ENCODE results near the gene S100A11.
"Not testable (repeated sequence)": the region's sequence is repeated elsewhere in the genome, so short reads cannot be mapped to it uniquely, and the experiment has no call there.

The S100A11 gene

DNA sequence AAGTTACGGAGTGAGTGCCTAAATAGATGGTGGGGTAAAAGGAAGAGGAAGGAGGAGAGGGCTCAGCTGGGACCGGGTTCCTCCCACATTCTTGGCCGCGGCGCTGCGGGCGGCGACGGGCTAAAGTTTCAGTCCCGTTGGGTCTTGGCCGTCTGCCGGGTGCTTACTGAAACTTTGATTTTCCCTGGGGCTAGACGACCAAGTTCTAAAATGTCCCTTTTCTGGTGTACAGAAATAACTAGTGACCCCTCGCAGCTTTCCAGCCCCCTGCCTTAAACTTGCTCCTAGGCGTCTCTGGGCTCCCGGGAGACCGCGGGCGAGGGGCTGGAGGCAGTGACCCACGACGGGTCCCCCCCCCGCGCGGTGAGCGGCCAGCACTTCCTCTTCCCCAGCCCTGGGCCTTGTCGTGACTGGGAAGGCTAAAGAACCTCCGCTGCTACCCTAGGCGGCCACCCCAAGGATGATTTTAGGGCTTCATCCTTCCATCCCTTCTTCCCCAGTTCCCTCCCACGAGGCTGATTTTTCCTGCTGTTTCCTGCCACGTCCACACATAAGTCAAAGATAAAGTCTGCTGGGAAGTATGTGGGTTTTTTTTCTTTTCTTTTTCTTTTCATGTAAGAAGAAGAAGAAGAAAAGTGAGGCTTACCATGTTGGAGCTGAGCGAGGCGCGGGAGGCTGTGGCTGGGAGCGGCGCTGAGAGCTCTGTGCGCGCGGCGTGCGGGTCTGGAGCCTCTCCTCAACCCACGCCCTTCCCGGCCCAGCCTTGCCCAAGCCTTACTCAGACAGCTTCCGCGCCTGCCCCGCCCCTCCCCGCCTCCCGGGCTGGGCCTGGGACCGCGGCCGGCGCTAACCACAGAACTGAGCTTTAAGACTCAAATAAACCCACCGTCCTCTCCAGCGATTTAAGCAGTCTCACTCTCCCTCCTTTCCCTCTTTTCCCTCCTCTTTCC is at the start of gene S100A11:
S100A11 (minus strand) TSS at position 738 of the 950 bp plus-strand sequence; CDS start at position 649, 89 bp downstream.
- DNase-seq = peak; percentile 76

DNA sequence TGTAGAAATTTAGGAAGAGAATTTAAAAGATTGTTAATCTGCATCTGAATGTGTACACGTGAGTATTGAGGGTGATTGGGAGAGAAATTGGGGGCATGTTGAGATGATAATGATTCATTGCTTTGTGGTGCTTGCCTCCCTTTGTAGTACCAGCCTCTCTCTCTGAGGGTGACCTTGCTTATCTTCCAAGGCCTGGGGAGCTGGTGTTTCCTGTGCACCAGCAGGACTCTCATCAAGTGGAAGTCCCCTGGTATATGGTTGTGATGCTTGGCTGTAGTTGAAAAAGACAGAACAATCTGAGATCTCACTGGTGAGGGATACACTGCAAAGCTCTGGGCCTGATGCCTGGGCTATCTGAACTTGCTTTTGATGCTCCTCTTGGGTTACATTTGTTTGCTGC is 48.0 kb upstream of the S100A11 start:
- DNase-seq = no peak

DNA sequence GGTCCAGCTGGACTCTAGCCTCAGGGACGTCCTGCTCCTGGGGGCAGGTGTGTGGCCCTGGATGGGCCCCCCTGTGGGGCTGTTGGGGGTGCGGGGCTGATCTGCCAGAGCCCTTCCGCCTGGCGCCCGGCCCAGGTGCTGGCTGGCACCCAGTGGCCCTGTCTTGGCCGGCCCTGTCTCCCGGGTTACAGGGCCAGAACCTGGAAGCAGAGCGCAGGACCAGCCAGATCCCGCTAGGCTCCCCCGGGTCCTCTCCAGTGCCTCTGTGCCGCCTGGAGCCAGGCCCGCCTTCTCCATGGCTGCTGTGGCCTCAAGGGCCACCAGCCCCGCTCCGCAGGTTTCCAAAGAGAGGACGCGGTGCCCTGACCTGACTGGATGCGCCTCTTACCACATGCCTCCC is 44.2 kb upstream of the S100A11 start:
- DNase-seq = not testable (repeated sequence)

DNA sequence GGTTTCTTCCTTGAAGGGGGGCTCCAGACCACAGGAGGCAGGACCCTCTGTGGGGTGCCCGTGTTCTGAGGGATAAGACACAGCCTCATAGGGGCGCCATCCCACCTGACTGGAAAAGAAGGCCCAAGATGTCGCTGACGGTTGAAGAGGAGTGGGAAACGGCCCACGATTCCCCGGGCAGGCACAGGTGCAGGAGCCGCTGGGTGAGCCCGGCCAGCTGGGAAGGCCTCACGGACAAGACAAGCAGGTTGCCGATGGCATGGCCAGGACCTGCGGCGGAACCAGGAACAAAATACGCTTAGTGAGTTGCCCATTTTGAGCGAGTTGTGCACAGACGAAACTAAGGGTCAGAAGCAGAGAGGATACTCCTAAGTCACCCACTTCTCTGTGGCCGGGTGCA is 43.7 kb upstream of the S100A11 start:
- DNase-seq = not testable (repeated sequence)

DNA sequence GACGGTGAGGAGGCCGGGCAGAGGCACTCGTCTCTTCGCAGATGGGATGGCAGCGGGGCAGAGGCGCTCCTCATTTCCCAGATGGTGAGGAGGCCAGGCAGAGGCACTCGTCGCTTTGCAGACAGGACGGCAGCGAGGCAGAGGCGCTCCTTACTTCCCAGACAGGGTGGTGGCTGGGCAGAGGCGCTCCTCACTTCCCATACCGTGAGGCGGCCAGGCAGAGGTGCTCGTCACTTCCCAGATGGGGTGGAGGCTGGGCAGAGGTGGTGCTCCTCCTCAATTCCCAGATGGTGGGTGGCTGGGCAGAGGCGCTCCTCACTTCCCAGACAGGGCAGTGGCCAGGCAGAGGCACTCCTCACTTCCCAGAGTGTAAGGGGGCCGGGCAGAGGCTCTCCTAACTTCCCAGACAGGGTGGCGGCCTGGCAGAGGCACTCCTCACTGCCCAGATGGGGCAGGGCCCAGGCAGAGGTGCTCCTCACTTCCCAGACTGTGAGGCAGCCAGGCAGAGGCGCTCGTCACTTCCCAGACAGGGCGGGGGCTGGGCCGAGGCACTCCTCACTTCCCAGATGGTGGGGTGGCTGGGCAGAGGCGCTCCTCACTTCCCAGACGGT is 42.1 kb upstream of the S100A11 start:
- no peak for DNase-seq

DNA sequence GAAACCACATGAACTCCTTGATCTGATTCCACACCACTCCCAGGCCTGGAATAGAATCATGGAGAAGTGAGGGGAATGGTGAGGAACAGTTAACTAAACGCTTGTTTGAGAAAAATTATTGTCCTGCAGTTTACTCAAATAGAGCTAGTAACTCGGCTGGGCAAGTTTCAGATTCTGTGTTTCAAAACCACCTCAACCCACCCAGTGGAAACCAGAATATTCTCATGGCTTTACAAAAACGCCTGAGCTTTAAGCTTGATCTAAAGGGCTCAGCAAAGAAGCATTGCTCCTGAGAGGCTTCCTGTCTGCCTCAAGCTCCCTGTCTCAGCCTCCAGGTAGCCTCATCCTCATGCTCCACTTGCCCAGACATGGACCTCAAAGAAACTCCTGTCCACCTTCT is 35.5 kb upstream of the S100A11 start:
- no peak for DNase-seq

DNA sequence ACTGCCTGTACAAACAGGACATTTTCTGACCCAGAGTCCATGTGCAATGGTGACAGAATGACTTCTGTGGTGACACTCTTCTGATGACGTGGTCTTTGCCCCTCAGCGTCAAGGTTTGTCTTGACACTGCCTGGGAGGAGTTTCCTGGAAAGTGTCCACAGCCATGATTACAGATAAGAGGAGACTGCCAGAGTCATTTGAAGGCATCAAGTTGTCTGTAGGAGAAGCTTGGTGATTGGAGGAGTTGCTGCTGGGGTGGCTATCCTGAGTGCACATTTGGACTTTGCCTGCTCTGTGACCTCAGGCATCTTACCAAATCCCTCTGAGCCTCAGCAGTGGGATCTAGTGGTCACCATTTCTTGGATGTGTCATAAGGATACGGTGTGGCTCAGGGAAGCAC is 34.3 kb upstream of the S100A11 start:
- DNase-seq = no peak

DNA sequence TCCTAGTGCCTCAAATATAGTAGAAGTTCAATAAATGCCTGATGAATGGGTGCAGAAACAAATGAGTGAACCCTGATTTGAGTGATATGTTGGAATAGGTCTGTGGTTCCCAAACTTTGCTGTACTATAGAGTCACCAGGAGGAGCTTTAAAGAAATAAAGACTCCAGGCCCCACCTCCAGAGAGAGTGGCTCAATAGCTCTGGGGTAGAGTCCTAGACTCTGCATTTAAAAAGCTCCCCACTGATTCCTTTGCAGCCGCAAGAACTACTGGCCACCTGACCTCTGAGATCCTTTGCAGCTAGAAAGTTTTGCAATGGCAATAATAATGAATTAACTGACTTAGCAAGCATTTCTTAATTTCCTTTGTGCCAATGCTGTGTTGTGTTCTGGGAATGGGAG is 31.1 kb upstream of the S100A11 start:
- no peak for DNase-seq

DNA sequence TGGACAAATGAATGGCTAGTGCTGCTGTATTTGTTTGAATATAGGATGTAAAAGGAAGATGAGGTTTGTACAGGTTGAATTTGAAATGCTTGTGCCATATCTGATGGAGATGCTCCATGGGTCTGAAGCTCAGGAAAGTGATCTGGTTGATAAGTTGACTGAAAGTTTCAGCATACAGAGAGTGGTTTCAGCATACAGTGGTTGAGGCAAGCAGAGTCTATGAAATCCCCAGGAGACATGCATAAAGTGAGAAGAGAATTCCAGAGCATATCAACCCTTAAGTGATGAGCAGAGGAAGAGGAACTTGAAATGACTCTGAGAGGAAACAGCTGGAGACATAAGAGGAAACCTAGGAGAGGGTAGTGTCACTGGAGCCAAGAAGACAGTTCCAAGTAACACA is 30.3 kb upstream of the S100A11 start:
- DNase-seq = no peak

DNA sequence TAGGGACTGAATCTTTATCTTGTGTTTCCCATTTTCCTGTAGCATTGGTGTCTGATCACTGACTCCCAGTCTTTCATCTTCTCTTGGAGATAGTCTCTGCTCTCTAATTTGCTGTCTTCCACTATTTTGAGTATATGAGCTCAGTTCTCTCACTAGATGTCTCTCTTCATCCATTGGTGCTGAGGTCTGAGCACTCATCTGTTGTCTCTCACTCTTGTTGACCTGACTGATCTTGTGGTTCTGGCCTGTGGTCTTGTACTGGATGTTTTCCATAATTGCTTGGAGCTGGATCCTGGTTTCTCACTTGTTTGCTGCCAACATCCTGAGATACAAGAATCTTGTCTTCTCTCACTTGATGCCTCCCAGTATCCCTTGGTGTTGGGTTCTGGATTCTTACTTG is 25.1 kb upstream of the S100A11 start:
- no peak for DNase-seq

DNA sequence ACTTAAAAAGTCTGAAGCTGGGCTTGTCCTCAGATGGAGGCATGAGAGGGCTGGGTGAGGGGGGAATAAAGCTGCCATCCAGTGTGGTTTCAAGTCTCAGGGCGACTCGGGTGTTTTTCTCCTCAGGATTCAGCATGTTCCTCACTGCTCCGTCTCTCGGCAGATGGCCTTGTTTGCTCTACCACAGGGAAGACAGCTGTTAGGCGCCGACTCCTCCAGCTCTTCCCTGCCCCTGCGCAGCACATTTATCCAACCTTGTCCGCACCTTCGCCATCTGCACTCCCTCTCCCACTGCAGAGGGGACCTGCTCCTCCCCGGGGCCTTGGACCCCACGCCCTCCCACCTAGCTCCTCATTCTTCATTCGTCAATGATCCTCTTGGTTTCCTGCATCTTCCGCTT is 16.6 kb upstream of the S100A11 start:
- no peak for DNase-seq

DNA sequence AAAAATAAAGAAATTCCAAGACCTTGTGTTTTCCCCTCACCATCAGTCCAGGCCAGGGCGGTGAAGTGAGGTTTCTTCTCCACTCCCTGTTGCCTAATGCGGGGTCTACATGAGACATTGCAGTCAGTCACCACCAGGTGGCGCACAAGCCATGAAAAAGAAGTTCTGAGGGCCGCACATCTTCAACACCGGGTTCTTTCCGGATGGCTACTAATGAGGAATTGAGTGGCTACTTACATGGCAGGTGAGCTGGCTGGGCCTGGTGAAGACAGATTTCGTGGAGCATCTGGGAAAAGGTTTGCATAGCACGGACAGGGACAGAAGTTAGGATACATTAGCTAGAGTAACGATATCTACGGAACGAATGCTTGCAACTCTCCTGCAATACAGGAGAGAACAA is 15.8 kb upstream of the S100A11 start:
- peak; percentile 75 for DNase-seq

DNA sequence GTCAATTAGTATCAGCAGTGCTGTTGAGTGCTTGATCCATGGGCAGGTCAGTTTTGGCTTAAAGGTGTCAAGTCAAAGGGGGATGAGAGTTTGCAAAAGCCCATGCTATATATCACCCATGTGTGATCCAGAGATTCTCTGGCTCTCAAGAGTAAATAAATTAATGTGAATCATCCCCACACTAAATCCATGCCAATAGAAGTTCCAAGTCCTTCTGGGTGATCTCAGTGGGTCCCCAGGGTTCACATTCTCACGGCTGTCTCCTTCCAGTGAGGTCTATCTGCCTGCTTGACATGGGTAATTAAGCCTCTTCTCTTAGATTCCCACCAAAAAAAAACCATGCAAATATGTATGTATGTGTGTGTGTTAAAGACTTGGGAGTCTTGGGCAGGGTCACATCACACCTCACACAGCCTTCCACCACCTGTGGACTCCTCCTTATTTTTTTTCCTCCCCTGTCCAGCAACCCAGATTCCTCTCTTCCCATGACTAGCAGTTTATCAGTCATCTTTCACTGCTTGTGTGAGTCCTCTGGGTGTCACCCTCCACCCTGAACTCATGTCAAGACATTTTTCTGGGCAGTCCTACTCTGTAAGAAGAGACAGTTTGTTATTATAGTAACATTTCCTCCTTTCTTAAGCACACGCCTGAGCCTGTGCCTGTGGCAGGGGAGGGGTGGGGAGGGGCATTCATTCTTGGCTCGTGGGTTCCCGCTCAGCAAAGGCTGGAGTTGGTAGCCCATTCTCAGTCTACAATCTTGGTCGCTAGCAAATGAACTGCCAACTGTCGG is 14.3 kb upstream of the S100A11 start:
- DNase-seq = no peak

DNA sequence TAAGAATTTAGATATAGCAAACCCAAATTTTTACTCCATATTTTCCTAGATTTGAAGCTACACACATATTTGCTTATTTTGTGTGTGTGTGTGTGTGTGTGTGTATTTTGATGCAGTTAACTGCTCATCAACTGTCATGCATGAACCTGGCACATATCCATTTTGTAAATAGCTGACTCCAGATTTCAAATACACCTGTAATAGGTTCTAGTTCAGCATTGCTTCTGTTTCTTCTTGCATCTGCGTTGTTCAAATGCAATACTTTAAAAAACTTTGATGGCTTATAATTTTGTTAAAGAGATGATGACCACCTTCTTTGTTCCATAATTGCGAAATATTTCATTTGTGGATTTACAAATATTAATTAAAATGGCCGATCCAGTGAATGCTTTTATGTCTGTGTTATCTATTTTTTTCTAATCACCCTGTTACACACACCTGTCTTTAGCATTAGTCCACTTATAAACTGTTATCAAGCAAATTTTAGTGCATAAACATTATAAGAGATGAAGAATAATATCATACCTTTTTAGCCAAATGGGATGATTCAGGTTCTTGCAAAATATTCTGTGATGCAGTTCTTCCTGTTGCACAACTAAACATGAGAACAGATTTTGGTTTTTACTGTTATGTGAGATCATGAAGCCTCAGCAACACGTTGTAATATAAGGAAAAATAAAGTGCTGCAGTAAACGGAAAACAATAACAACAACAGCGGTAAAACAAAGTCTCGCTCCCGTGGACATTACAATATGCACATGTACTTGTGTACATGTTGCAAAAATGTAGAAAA is 12.7 kb upstream of the S100A11 start:
- no peak for DNase-seq

DNA sequence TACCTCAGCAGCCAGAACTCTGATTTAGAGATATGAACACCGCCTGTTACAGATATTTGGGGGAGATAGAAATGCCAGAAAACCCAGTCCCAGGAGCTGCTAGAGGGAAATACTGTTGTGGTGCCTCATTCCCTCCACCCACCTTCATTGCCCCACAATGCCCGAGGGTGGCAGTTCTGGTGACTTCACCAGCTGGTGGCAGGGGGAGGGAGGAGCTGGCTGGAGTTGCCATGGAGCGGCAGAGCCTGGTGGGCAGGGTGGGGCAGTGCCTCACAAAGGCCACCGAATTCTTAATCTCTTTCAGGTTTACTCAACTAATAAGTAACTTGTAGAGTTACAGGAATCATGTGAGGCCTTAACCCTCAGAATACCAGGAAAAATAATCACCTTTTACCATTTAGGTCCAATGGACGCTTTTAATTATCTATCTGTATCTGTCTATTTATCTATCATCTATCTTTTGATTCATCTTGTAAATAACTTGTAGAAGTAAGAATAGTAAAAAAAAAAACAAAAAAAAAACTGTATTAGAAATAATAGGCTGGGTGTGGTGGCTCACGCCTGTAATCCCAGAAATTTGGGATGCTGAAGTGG is 11.7 kb upstream of the S100A11 start:
- peak; percentile 76 for DNase-seq

DNA sequence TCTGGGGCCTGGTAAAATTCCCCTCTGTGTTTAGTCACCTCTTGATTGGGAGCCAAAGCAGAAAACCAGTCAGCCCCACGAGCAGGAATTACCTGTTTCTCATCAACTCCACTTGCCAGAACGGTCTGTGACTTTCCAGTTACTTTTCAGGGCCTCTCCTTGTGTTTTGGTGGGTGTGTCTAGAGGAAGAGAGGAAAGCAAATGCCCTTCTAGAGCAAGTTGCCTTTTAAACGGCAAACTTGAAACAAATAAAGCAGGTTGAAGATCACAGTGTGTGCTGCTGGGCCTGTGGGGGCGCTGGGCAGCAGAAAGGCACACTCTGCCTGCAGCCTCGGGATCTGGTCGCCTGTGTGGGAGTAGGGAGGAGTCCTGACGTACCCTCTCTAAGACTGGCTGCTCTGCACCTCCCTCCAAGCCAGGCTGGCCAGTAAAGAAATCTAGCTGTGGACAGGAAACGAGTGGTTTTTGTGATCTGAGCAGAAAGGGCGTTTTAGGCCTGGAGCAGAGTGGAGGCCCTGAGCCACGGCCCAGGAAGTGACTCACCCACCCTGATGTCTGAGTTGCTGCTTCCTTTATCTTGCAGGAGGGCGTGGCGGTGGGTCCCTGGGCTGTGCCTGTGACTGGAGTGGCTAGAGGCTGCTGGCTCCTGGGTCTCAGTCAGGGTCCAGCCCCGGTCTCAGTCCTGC is 11.1 kb upstream of the S100A11 start:
- peak; percentile 92 for DNase-seq

DNA sequence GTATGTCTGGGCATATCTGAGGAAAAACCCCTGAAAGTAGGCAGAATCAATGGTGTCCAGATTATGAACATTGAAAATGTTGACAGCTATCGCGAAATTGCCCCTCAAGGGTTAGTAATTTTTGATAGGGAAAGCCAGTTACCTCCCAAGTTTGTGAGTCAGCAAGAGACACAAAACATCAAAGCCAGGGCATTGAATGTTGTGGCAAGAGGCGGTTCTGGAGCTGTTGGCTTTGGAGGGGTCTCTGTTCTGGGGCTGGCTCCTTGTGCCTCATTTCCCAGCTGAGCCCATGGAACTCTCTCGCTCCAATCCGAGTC is 10.6 kb upstream of the S100A11 start:
- DNase-seq = no peak

DNA sequence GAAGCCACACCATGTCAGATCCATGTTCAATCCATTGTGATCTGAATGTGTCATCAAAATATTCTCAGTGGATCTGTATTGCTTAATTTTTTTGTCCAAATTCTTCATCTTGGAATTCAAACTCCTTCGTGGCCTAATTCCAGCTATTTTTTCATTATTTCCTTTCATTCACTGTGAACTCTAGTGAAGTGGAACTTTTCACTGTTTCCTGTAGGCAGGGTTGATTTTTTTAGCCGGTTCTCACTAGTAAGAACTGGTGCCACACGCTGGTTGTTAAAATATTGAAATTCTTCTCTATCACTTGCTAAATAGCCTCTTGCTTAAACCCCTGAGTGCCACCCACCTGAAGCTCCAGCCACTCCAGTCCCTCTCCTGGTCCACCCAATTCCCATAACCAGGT is 7.6 kb upstream of the S100A11 start:
- DNase-seq = no peak

DNA sequence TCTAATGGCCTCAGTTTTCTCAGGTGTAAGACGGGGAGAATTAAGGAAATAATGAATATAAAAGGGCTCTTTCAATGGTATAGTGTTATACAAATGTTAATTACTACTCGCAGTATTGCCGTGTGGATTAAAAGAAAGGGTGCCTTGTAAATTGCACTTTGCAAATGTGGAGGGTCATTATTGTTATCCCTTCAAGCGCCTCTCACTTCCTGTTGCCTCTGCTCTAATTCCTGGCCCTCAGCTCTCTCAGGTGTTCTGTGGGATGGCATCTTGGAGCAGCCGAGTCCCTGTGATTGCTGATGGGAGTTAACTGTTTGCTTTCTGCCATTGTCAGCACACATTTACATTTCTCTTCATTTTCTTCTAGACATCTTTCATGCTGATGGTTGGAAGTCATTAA is 7.1 kb upstream of the S100A11 start:
- DNase-seq = no peak

DNA sequence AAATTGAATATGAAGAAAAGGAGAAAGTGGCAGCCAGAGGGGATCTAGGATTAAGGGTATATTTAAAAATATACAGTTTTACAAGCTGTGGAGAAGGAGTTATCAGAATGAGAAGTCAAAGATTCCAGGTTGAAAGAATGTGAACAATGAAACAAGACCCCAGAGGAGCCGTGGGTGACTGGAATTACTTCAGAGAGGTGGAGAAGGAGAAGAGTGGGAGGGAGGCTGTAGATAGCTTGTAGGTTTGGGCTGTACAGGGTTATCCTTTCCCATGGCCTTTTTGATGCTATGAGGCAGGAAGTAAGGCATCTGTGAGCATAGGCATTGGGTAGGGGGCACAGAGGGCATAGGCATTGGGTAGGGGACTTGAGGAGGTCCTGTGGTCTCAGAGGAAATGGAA is 5.2 kb upstream of the S100A11 start:
- DNase-seq = no peak

DNA sequence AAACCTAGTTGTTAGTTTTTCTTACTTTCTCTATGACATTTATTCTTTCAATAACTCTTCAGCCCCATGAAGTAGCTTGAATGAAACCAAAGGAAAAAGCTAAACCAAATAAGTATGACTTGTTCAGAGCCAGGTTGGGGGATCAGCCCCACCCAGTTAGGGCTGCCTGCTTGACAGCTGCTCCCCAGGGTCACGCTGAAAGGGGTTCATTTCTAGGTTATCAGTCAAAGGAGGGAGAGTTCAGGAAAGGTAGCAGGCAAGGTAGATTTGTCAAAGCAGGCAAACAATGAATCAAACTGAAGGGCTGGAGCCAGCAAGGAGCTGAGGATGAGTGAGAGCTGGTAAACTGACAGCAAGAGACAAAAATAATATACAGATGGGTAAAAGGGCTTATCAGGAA is 3.1 kb upstream of the S100A11 start:
- no peak for DNase-seq

DNA sequence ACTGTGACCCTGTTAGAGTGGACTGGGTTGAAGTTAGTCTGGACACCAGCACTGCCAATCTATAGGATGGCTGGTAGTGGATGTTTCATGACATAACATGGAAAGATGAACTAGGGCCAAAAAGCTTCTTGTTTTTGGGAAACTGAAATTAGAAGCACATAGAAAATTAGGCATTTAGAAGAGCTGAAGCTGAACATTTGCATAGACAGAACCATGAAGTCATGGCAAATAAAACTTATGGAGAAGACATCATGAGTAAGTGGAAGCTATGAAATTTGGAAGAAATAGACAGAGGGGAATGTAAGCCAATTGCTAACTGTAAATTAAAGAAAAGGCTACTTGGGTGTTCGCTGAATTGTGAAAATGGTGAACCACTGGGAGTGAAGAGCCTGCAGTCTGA is 2.7 kb upstream of the S100A11 start:
- no peak for DNase-seq

Data from CD4-positive, alpha-beta T cell treated with Interferon gamma for 1 hour (primary cell).